Endodermal cell (in vitro differentiated cells): ENCODE data around the gene CDK10. TPM values are rescaled to one million over a fixed set of nuclear protein-coding genes. Genes with fewer than 3 reads are reported as not detected.

Source experiments
- DNase-seq: peaks from one replicate; pipeline ENCODE4 v3.0.0-alpha.2; 2017
- H3K27ac ChIP-seq: 2 replicates; pipeline ENCODE4 v1.5.1; 2013; ENCODE audit warnings: mild to moderate bottlenecking, low read depth, low read length, moderate library complexity
- H3K27me3 ChIP-seq: 2 replicates; pipeline ENCODE4 v1.6.1; 2013; ENCODE audit warnings: mild to moderate bottlenecking, low read length, moderate library complexity; ENCODE audit not compliant: insufficient read depth, control insufficient read depth, poor library complexity, severe bottlenecking
- H3K36me3 ChIP-seq: 2 replicates; pipeline ENCODE4 v1.7.0; 2013; ENCODE audit warnings: mild to moderate bottlenecking, low read length, moderate library complexity; ENCODE audit not compliant: control insufficient read depth, insufficient read depth
- H3K4me1 ChIP-seq: one replicate; pipeline ENCODE4 v1.7.0; 2013; ENCODE audit warnings: low read length; ENCODE audit not compliant: control insufficient read depth, insufficient read depth
- H3K4me3 ChIP-seq: 2 replicates; pipeline ENCODE4 v1.5.1; 2013; ENCODE audit warnings: mild to moderate bottlenecking, low read length, moderate library complexity
- H3K9ac ChIP-seq: 2 replicates; pipeline ENCODE4 v1.6.1; 2013; ENCODE audit warnings: mild to moderate bottlenecking, low read length, moderate library complexity; ENCODE audit not compliant: poor library complexity, severe bottlenecking; ENCODE audit errors: extremely low read depth
- H3K9me3 ChIP-seq: 2 replicates; pipeline ENCODE4 v1.6.1; 2013; ENCODE audit warnings: mild to moderate bottlenecking, low read length, moderate library complexity; ENCODE audit not compliant: control insufficient read depth
- H3K27ac Mint-ChIP-seq: 2 replicates; pipeline ENCODE4 v1.8.0; 2020; ENCODE audit warnings: mixed read lengths
- H3K27me3 Mint-ChIP-seq: 2 replicates; pipeline ENCODE4 v1.8.0; 2021; ENCODE audit warnings: mild to moderate bottlenecking, mixed read lengths; ENCODE audit not compliant: insufficient read depth
- H3K36me3 Mint-ChIP-seq: 2 replicates; pipeline ENCODE4 v1.8.0; 2020; ENCODE audit warnings: low read depth, mixed read lengths
- H3K4me1 Mint-ChIP-seq: 2 replicates; pipeline ENCODE4 v1.8.0; 2020; ENCODE audit warnings: mixed read lengths
- H3K4me3 Mint-ChIP-seq: 2 replicates; pipeline ENCODE4 v1.8.0; 2020; ENCODE audit warnings: mild to moderate bottlenecking, moderate library complexity, mixed read lengths
- H3K9me3 Mint-ChIP-seq: 2 replicates; pipeline ENCODE4 v1.8.0; 2020; ENCODE audit warnings: mild to moderate bottlenecking, mixed read lengths
- CTCF ChIP-seq: fragments of 200-600 bp; sonication (generic); conservative IDR thresholded peaks from 2 replicates; pipeline ENCODE4 v1.5.0; 2021; ENCODE audit warnings: antibody characterized with exemption, mild to moderate bottlenecking
- WGBS, 2 experiments: methylation state at CpG; one replicate each; pipeline versions ENCODE4 v1.1.5 to v1.1.7; 2013; ENCODE audit warnings: missing lambda C conversion rate in 2 of 2, mixed read lengths in 1 of 2; ENCODE audit not compliant: insufficient coverage in 1 of 2, insufficient read length in 1 of 2; 5-methylcytosine and 5-hydroxymethylcytosine counted together
- total RNA-seq, 2 donors: library from RNA; stranded (reverse); fragmentation: NEBNext Ultra II Directional in 1 of 2; extraction: Animal tissue kit (Norgen Biotek cat#: 25700) in 1 of 2; gene quantifications; 2 replicates in 1 of 2; 3 replicates in 1 of 2; pipeline ENCODE4 v1.2.1, GENCODE V29; 2021

Gene CDK10
- total RNA-seq, 2 donors from 2014 or later: 108 to 123 TPM

GRCh38 chr16:89717688-89718505 lies 31.4 kb downstream of the CDK10 start:
- no peak for TF ChIP-seq CTCF
- no peak overlapping the region for H3K27ac ChIP-seq
- Mint-ChIP-seq H3K27me3 (peaks cover 40% of the 10 kb centered on the region), H3K4me1 (peaks cover 11% of the 10 kb centered on the region), H3K27ac (no peak overlapping the region), H3K4me3 (no peak overlapping the region), H3K36me3 (peaks cover 35% of the 10 kb centered on the region), H3K9me3 (no peaks in the 10 kb centered on the region)
- no peak overlapping the region for H3K4me3 ChIP-seq
- DNase-seq: no peak
- H3K27me3 ChIP-seq: no peaks in the 10 kb centered on the region
- no peaks in the 10 kb centered on the region for H3K9me3 ChIP-seq
- peaks cover 1% of the 10 kb centered on the region for H3K4me1 ChIP-seq
- WGBS, 2 experiments: 93% methylated on average over 10 to 24 of the region's 24 CpGs
- H3K36me3 ChIP-seq: peaks cover 6% of the 10 kb centered on the region
- H3K9ac ChIP-seq: no peak overlapping the region

GRCh38 chr16:89720551-89720812 lies 34.0 kb downstream of the CDK10 start:
- peaks cover 31% of the 10 kb centered on the region for H3K36me3 Mint-ChIP-seq
- peaks cover 12% of the 10 kb centered on the region for H3K4me1 Mint-ChIP-seq
- no peak for TF ChIP-seq CTCF
- 0% methylated on average over 1 to 29 of the region's 29 CpGs for WGBS, 2 experiments
- no peaks in the 10 kb centered on the region for H3K9me3 Mint-ChIP-seq
- Histone ChIP-seq H3K4me1 (peaks cover 5% of the 10 kb centered on the region), H3K36me3 (peaks cover 24% of the 10 kb centered on the region), H3K9me3 (no peaks in the 10 kb centered on the region), H3K27ac (no peak overlapping the region), H3K4me3 (peak overlapping the region; percentile 87), H3K27me3 (no peaks in the 10 kb centered on the region), H3K9ac (peak overlapping the region; percentile 51)
- peaks cover 46% of the 10 kb centered on the region for H3K27me3 Mint-ChIP-seq
- DNase-seq: peak; percentile 84
- H3K27ac Mint-ChIP-seq: peak overlapping the region; percentile 38
- peak overlapping the region; percentile 65 for H3K4me3 Mint-ChIP-seq

- H3K9me3 Mint-ChIP-seq: no peaks in the 10 kb centered on the region
- H3K27me3 Mint-ChIP-seq: peaks cover 44% of the 10 kb centered on the region
- Histone ChIP-seq H3K36me3 (peaks cover 24% of the 10 kb centered on the region), H3K27ac (peak within 1 kb of the TSS; percentile 70), H3K27me3 (no peaks in the 10 kb centered on the region), H3K9me3 (no peaks in the 10 kb centered on the region), H3K4me1 (peaks cover 5% of the 10 kb centered on the region), H3K9ac (peak within 1 kb of the TSS; percentile 51), H3K4me3 (peak within 1 kb of the TSS; percentile 87)
- H3K4me3 Mint-ChIP-seq: peak within 1 kb of the TSS; percentile 65
- DNase-seq: peak; percentile 92
- 0 to 2% methylated on average over 11 to 103 of the region's 103 CpGs for whole genome bisulfite sequencing, 2 experiments
- peak within 1 kb of the TSS; percentile 38 for H3K27ac Mint-ChIP-seq
- H3K4me1 Mint-ChIP-seq: peaks cover 12% of the 10 kb centered on the region
- TF ChIP-seq CTCF: no peak
- peaks cover 31% of the 10 kb centered on the region for H3K36me3 Mint-ChIP-seq
Observed at GRCh38 chr16:89720813-89721545, 34.5 kb downstream of the CDK10 start, which contains the start of the genes VPS9D1 and ZNF276. VPS9D1 (minus strand) TSS chr16:89720898; CDS start chr16:89720861, 37 bp downstream. ZNF276 (plus strand) TSS chr16:89721537; CDS start chr16:89721641, 104 bp downstream.
